Measurements from ENCODE around the gene FMNL2.

Gene FMNL2

GRCh38 chr2:152557273-152557888, 222.4 kb downstream of the FMNL2 start:
- no peak for DNase-seq (ENCODE audit: low spot score)

DNA sequence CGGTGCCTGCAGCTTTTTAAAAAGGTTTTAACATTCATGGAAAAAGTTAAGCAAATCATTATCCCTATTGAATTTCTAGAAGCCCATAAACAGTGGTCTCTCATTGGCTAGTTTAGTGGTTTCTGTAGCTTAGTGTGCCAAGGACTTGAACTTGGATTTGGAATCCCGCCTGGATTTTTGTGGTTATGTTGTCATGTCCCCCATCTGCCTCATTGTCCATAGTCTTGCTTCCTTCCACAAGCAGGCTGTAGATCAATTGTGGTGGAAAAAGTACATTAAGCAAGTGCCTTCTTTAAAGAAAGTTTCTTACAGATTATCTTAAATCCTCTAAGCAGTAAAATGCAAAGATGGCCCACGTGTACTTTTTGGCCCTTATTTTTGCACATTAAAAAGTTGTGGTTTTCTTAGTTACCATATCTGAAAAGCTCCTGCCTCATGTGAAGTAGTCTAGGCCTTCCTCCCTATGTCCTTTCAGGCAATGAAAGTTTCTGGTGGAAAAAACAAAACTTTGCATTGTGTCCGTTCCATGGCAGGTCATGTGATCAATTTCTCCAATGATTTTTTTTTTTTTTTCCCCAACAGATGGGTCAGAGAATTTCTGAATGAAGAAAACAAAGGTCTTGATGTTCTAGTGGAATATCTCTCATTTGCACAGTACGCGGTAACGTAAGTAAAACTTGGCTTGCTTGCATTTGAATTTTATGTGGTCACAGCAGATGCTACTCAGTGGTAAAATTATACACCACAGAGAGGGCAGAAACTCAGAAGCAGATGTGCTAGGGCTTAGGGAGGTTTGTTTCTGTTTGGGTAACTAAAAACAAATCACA, 223.4 kb downstream of the FMNL2 start:
- DNase-seq (ENCODE audit: low spot score) = no peak

GRCh38 chr2:152559008-152559407, 224.0 kb downstream of the FMNL2 start:
- DNase-seq (ENCODE audit: low spot score) = no peak

GRCh38 chr2:152560166-152560565, 225.2 kb downstream of the FMNL2 start:
- DNase-seq (ENCODE audit: low spot score) = no peak

- no peak for DNase-seq (ENCODE audit: low spot score)
Measured at GRCh38 chr2:152560873-152561595, 226.1 kb downstream of the FMNL2 start.

DNA sequence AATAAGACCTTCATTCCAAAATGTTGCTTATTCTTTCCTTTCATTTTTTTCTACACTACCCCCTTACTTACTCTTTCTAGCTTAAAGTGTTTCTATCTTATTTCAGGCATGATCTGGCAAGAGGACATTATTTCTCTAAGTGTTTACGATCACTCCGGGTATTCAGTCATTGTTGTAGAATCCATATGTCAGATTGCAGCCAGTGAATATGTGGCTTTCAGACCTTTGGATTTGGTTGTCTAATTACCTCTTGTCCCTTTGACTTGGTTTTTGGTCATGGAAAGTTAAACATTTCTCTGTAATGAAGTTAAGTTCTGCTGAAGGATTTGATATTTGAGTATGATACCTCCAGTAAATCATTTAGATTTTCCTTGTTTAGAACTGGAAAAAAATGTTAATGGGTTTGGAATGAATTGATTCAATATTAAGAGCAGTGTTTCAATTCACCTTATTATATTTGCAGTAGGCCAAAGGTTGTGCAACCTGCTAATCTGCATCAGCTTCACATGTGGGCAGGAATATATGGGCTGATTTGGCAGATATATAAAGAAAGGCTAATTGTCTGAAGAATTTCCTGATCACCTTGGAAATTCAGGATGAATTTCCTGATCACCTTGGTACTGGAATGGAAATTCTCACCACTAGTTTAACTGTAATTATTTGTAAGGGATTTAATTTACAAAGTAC, 227.4 kb downstream of the FMNL2 start:
- DNase-seq (ENCODE audit: low spot score) = no peak

DNA sequence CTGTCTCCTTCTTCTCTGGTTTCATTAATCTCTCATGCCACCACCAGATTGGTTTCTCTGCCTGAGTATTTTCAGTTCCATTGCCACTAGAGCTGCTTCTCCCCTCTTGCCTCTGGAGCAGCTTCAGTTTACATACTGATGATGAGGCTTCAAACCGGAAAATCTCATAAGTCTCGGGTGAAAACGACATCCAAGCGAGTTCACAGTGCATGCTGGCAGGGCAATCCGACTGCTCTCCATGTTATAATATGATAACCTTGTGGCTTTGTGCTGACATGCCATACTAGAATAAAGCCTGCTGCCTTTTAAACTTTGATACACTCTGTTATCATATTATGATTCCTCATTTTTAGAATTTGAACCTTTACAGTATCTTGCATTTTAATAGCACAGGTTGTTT, 228.8 kb downstream of the FMNL2 start:
- no peak for DNase-seq (ENCODE audit: low spot score)

DNA sequence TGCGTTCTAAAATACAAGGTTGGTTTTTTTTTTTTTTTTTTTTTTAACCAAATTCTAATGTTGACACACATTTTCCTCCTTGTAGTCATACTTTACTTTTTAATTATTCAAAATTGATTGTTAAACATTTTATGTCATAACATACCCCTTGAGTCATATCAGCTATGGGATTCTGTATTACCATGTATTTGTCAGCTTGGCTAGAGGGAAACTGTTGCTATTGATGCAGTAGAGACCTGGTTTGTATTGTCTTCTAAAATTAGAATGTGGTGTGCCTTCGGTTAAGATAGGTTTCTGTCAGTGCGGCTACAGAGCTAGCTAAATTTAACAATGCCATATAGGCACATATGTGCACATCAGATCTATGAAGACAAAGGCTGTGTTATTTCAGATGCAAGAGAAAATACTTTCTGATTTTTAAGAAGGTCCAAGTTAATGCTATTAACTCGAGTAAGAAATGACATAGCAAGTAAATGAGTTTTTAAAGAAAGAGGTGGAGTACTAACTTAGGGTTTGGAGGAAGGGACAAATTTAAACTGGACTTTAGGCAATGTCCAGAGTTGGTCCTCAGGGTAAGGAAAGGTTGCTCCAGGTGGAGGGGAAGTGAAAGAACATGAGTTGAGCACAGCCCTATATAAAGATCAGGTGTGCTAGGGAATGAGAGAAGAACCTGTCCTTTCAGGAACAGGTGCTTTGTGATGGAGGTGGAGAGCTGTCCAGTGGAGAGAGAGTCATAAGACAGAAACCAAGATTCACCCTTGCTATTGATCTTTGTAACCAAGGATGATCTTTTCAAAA, 230.0 kb downstream of the FMNL2 start:
- no peak for DNase-seq (ENCODE audit: low spot score)

DNA sequence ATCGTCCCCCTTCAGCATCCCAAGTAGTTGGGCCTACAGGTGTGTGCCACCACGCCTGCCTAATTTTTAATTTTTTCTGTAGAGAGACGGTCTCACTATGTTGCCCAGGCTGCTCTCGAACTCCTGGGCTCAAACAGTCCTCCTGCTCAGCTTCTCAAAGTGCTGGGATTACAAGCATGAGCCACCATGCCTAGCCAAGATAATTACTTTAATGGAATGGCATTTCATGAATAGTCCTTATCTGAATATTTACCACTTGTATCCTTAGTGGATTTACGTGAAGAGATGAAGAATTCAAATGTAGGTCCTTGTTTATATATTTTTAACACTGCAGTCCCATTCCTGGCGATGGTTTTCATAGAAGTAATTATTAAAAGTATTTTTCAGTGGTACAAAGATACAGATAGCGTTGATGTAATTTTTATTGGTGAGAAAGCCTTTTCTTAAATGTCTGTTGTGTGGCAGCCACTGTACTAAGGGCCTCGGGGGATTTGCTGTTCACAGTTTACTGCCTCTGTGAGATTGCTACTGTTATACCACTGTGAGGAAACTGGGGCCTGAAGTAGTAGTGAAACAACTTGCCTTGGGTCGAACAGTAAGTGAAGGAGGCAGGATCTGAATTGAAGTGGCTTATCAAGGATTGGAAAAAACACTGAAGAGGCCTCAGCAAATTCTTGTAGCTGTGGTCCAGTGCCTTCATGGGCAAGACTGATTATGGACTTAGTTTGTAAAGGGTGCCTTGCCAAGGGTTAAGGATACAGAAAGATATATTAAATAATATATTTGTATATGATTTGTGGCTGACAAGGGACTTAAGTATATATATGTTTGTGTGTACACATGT, 231.1 kb downstream of the FMNL2 start:
- peak; percentile 17 for DNase-seq (ENCODE audit: low spot score)

- DNase-seq (ENCODE audit: low spot score) = no peak
Measured at GRCh38 chr2:152566728-152567069, 231.7 kb downstream of the FMNL2 start.

GRCh38 chr2:152568531-152568930, 233.6 kb downstream of the FMNL2 start:
- no peak for DNase-seq (ENCODE audit: low spot score)

DNA sequence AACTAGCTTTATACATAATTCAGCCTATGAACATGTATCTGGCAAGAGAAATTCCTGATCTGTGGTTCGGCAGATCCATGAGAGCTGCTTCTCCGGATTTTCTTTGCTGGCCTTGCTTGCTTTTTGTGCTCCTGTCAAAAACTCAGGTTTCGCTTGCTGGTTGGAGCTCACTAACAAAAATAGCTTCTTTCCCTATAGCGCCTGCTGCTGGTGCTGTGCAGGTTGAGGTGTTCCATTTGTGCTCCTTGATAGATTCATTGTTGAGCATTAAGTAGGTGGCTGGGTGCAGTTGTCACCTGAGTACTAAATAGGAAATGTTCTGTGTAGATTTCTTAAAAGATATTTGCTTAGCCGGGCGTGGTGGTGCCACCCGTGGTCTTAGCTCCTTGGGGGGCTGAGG, 234.2 kb downstream of the FMNL2 start:
- no peak for DNase-seq (ENCODE audit: low spot score)

DNA sequence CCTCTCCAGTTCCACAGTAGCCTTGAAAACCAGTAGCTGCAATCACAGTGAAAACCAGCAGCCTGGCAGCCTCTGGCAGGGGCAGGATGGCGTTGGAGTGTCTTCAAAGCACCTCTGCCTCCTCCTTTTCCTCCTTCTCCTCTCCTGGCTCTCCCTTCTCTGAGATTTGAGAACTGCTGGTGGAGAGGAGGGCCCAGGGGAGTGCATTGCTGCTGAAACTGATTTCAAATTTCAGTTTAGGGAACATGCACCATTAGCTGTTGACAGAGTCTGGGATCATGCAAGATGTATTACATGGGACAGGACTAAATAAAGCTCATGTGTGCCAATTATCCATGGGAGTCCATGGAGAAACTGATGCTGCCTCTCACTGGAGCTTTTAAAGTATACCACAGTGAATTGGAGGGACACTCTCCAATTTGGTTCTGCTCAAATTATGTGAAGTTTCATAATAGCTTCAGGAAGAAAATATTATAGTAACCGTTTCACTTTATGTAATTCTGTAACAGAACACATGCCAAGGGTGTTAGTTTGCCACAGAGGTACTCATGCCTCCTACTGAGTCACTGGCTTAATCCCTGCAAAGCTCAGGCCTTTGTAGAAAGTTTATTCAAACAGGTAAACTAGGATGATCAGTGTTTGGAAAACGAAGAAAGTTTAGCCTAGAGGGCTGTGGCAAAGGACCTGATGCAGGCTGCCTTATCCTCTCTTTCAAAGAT, 236.2 kb downstream of the FMNL2 start:
- DNase-seq (ENCODE audit: low spot score) = no peak

GRCh38 chr2:152572031-152572430, 237.1 kb downstream of the FMNL2 start:
- no peak for DNase-seq (ENCODE audit: low spot score)

DNA sequence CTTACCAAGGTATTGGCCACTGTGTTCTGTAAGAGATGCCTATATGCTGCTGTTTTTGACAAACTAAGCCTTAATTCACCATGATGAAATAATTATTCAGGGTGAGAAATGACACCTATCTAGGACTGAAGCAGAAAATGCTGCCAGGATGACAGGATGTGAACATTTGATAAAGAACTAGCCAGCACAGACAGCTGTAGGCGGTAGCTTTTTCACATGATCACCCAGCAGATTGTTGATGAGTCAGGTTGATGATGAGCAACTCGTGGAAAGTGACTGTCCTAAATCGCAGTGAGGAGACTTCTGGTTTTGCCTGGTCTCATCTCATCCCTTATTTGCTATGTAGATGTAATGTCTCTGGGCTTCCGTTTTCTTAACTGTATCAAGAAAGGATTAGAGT, 238.2 kb downstream of the FMNL2 start:
- no peak for DNase-seq (ENCODE audit: low spot score)

DNA sequence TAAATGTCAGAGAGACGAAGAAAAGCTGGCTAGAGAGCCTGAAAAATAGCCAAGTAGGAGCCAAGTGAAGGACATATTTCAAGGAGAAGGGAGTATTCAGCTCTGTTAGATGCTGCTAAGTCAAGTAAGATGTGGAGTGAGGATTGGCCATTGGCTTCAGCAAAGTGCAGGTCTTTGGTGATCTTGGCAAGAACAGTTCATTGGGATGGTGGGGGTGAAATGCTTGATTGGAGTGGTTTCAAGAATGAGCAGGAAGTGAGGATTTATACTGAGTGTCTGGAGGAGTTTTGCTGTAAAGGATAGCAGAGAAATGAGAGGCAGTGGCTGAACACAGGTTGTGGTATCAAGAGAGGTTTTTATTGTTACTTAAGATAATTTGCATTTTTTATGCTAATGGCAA, 242.6 kb downstream of the FMNL2 start:
- no peak for DNase-seq (ENCODE audit: low spot score)

DNA sequence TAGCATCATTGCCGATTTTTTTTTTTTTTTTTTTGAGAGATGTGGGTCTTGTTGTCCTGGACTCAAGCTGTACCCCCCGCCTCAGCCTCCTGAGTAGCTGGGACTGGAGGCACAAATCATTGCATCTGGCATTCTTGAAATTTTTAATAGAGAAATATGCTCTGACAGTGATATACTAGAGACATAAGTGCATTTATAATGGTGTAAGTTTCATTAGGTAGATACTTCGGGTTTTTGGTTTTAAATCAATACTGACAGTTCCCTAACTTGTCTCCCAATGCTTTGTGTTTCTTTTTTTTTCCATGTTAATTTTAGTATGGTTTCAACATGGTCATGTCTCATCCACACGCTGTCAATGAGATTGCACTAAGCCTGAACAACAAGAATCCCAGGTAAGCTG, 243.6 kb downstream of the FMNL2 start:
- no peak for DNase-seq (ENCODE audit: low spot score)

- no peak for DNase-seq (ENCODE audit: low spot score)
Measured at GRCh38 chr2:152580714-152581113, 245.7 kb downstream of the FMNL2 start.

DNA sequence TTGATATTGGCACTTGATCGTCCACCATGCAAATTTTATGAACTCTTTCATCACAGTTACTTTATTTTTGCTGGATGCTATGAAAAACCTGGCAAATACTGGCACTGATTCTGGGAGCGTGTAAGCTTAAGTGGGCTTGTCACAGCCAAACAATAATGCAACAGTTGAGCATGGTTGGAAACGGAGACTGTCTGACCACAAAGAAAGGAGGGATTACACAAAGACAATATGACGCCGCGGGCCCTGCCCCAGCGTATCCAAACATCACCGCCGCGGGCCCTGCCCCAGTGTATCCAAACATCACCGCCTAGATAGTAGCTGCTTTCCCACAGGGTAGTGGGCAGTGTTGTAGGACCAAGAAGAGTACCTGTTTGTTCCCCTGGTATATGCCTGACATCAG, 246.4 kb downstream of the FMNL2 start:
- DNase-seq (ENCODE audit: low spot score) = no peak

DNA sequence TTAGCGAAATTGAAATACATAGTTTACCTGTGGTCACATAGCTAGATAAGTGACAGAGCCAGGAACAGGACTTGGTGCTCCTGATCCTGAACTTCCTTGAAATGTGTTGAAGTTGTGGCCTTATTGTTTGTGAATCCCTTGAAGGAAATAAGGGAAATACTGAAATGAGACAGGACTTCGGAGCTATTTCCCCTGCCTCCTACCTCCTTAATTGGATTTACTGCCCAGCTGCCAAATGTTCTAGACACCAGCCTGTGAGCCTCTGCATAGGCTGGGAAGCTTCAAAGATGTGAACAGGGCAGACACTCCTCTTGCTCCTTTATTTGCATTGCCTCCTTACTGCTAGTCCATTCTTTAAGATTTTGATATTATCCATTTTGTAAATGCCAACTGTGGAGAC, 247.1 kb downstream of the FMNL2 start:
- no peak for DNase-seq (ENCODE audit: low spot score)
